HG02763 (cell line): ENCODE data around the gene MICAL3.

Experiments
- ATAC-seq: cut with Tn5 transposase; IDR thresholded peaks from one replicate; pipeline ENCODE4 v1.9.1; 2021; ENCODE audit warnings: mild to moderate bottlenecking, moderate library complexity; ENCODE audit not compliant: unreplicated experiment

The MICAL3 gene

GRCh38 chr22:17783773-17784480 is 240.4 kb downstream of the MICAL3 start:
- no peak for ATAC-seq

DNA sequence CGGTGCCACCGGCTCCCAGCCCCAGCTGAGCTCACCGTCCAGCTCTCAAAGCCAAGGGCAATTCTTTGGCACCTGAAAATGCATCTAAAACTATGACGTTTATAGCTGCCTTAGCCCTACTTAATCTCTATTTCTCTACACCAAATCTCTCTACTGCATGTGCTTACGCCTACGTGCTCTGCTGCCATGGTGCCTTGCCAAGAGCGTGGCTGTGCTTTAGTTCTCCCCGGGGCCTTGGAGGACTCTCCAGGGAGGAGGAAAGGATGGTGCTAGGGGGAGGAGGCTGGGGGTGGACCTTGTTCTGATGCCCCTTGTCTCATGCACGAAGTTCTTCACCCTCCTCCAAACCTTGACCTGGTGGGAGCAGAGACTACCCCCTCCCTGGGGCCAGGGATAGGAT is 241.0 kb downstream of the MICAL3 start:
- no peak for ATAC-seq

- no peak for ATAC-seq
Measured at GRCh38 chr22:17782621-17783020, 241.7 kb downstream of the MICAL3 start.

- no peak for ATAC-seq
Measured at GRCh38 chr22:17782158-17782557, 242.2 kb downstream of the MICAL3 start.

GRCh38 chr22:17781319-17782031 is 242.9 kb downstream of the MICAL3 start:
- no peak for ATAC-seq

DNA sequence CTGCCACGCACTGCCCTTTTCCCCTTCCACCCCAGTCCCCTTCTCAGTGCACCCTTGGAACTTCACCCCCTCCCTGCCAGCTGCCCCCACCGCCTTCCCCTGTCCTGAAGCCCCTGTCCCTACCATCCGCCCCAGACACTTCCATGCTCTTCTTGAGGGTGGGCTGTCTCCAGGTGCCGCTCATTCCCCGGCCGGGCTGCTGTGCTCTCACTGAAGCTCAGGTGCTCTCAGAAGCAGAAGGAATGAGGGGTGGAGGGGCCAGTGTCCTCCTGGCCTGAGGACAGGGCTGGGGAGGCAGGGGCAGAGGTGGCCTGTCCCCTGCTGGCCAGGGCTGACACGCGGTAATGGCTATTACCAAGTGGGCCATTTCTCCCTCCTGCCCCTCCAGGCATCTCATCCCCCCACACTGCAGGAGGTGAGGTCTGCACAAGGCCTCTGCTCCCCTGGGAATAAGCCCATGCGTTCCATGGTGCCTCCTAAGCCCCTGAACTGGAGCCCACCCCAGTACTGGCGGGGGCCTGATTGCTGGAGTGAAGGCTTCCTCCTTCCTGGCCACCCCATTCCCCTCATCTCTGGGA is 243.5 kb downstream of the MICAL3 start:
- ATAC-seq: no peak

GRCh38 chr22:17780116-17780740 is 244.1 kb downstream of the MICAL3 start:
- ATAC-seq: no peak

DNA sequence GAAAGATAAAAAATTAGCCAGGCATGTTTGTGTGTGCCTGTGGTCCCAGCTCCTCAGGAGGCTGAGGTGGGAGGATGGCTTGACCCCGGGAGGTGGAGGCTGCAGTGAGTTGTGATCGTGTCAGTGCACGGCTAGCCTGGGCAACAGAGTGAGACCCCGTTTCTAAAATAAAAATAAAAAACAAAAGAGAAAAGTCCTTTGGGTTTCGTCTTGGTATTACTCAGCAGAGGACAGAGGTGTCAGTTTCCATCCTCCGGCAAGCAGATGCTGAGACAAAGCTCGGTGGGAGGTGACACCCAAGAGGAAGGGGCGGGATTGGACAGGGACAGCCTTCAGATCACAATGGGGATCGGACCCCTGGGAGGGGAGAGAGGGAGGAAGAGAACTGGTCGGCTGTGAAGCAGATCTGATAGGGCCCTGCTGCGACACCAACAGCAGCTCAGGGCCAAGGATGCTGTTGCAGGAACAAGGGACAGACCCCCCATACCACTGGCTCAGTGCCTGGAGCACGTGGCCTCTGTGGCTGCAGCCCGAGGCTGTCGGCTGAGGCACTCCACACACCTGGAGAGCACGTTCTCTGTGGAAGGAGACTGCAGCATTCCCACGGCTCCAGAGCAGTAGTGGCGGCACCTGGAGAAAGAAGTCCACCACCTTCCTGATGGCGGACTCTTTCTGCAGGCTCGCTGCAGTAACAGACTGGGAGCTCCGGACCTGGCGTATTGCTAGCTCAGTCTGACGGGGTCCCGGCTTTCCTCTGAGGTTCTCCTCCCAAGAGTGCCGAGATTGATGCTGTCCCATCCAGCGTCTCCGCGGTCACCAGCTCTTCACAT is 244.9 kb downstream of the MICAL3 start:
- ATAC-seq: peak; percentile 30

GRCh38 chr22:17778412-17778976 is 245.9 kb downstream of the MICAL3 start:
- no peak for ATAC-seq

GRCh38 chr22:17777717-17778044 is 246.7 kb downstream of the MICAL3 start:
- ATAC-seq: no peak

DNA sequence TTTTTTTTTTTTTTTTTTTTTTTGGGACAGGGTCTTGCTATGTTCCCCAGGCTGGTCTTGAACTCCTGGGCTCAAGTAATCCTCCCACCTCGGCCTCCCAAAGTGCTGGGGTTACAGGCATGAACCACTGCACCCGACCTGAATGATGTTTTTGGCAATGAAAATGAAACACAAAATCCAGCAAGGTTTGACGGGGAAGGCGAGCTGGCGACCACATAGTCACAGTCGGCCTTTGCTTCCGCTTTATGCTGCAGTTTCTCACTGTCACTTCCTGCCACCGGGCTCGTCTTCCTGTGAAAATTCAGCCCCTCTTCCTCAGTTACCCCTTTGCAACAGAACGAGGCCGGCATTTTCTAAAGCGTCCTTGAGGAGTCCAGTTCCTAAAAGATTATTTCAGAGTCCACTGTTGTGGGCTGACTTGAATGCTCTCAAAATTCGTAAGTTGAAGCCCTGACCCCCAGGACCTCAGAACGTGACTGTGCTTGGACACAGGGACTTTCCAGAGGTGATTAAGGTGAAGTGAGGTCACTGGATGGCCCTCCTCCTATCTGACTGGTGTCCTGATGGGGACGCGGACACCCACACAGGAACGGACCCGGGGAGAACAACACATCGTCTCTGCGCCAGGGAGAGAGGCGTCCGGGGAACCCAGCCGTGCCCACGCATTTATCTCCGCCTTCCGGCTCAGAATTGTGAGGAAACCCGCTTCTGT is 247.2 kb downstream of the MICAL3 start:
- ATAC-seq: peak; percentile 28

DNA sequence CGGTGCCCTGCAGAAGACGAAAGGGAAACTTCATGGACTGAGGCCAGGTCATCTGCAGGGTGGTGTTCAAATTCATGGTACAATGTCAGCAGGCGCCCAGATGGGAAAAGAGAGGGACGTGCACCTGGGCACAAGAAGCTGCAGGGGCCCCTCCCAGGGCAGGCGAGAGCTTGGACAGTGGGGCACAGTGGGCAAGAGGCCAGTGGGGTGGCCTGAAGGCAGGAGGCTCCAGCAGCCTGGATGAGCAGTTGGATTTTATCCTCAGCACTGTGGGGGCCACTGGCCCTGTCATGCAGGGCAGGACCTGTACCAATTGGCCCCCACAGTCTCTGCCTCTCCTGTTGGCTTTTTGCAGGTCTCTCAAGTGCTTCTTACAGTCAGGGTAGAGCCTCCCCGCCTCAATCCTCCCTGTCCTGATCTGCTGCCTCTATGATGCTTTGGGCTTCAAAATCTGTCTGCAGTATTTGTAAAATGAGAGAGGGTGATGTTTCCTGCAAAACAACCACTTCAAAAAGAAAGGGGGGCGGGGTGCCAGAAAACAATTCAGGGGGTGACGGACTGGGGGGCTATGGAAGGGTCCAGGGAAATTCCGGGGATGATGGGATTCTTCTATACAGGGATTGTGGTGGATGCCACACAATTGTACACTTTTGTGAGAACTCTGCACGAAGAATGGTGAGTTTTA is 248.4 kb downstream of the MICAL3 start:
- no peak for ATAC-seq

GRCh38 chr22:17774926-17775685 is 249.3 kb downstream of the MICAL3 start:
- ATAC-seq: no peak

DNA sequence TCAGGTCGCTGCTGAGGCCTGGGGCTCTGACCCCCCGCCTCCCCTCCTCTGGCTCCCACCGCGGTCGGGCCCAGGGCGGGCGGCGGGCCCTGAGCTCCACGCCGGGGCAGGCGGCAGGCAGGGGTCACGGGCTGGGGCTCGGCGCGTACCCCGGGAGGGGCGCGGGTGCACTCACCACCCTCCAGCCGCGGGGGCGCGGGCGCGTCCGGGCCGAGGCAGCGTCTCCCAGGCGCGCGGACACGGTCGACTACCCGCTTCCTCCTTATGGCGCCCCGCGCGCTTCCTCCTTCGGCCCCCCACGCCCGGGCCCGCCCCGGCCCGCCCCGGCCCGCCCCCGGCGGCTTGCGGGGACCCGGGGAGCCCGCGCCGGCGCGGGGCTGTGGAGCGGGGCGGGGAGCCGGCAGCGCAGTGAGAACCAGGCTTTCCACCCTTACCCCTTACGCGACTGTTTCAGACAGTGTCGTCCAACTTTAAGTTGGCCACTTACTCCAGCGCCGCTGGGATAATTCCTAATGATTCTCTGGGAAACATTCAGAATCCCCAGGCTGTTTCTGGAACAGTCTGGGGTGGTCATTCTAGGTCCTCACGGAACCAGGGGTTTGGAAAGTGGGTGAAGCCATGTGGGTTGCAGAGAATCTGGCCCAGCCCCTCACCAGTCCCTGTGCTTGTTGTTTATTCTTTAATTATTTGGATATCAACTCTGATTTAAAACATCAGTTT is 250.0 kb downstream of the MICAL3 start, which contains the start of gene BID:
Gene BID, minus strand, starts transcription at position 264 of the 720 bp plus-strand sequence. CDS start 24,353 bp downstream, outside the sequence.
- ATAC-seq: peak; percentile 21

- peak; percentile 34 for ATAC-seq
Measured at GRCh38 chr22:17773606-17774205, 250.7 kb downstream of the MICAL3 start.

DNA sequence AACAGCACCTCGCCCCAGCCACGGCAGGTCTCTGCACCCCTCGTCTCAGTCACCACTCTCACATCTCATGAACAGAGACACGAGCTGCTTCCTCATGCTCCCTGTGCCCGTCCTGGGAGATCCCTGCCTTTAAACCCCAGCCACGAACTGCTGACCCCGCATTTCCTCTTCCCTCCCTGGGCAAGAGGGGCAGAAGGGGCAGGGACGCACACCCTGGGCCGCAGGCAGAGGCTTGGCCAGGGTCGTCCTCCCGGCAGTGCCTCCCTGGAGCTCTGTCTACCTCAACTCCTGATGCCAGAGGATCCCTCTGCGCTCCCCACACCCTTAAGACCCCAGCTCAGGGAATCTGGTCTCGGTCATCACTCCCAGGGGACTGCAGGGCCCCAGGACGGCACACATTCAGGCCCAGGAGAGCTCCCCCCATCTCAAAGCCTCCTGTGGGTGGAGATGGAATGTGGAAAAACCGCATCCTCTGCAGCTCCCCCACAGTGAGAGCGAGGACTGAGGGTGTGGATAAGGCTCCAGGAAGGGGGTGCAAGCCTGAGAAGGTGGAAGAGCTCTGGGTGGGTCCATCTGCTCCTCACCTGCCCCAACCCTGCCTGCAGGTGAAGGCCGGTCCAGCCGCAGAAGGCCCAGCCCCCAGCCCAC is 251.3 kb downstream of the MICAL3 start:
- no peak for ATAC-seq
